RPMI8226 (cell line): ENCODE data around the gene IRAK1.

Experiments used
- DNase-seq: peaks from one replicate; pipeline ENCODE4 v3.0.0-alpha.2; 2015

Gene IRAK1

GRCh38 chrX:153993978-153994377 is 25.7 kb downstream of the IRAK1 start:
- DNase-seq: no peak

GRCh38 chrX:153993079-153993478 is 26.6 kb downstream of the IRAK1 start:
- no peak for DNase-seq

GRCh38 chrX:153992180-153992579 is 27.5 kb downstream of the IRAK1 start:
- no peak for DNase-seq

GRCh38 chrX:153991013-153991580 is 28.6 kb downstream of the IRAK1 start:
- DNase-seq: no peak

GRCh38 chrX:153989973-153990655 is 29.6 kb downstream of the IRAK1 start:
- DNase-seq: no peak

GRCh38 chrX:153988493-153988892 is 31.2 kb downstream of the IRAK1 start:
- no peak for DNase-seq

- peak; percentile 95 for DNase-seq
These were observed 35.1 kb downstream of the IRAK1 start for GRCh38 chrX:153984351-153985178.

GRCh38 chrX:153983321-153983801 is 36.3 kb downstream of the IRAK1 start:
- no peak for DNase-seq

- DNase-seq: no peak
These were observed 37.8 kb downstream of the IRAK1 start for GRCh38 chrX:153981771-153982533.

- no peak for DNase-seq
These were observed 38.5 kb downstream of the IRAK1 start for GRCh38 chrX:153981231-153981630.

GRCh38 chrX:153980394-153980793 is 39.3 kb downstream of the IRAK1 start:
- DNase-seq: peak; percentile 83

GRCh38 chrX:153974726-153975286 is 44.9 kb downstream of the IRAK1 start:
- DNase-seq: no peak

GRCh38 chrX:153974003-153974725 is 45.5 kb downstream of the IRAK1 start:
- DNase-seq: peak; percentile 17

- peak; percentile 15 for DNase-seq
These were observed 46.3 kb downstream of the IRAK1 start for GRCh38 chrX:153973127-153974002.

- DNase-seq: peak; percentile 94
These were observed 47.2 kb downstream of the IRAK1 start, which contains the start of gene TMEM187 for GRCh38 chrX:153972368-153973126. TSS of gene TMEM187 (plus strand) at chrX:153972754. CDS start at chrX:153982063, 9,309 bp downstream.

GRCh38 chrX:153971450-153972367 is 48.0 kb downstream of the IRAK1 start, which contains the start of gene HCFC1:
TSS of gene HCFC1 (minus strand) at chrX:153971818. CDS start at chrX:153970840, 978 bp downstream.
- peak; percentile 92 for DNase-seq

- DNase-seq: peak; percentile 90
These were observed 48.6 kb downstream of the IRAK1 start for GRCh38 chrX:153971124-153971449.

- DNase-seq: peak; percentile 87
These were observed 49.2 kb downstream of the IRAK1 start for GRCh38 chrX:153970357-153971123.
